SK-N-MC (cell line): ENCODE results near the gene PCSK6.
A peak's percentile ranks its signal among the peaks of the same experiment; 100 is the strongest.

ENCODE experiments used
- DNase-seq: peaks from one replicate; pipeline ENCODE4 v3.0.0-alpha.2; 2011; ENCODE audit warnings: low read depth, low spot score
- H3K27ac ChIP-seq: fragments of 200-600 bp; sonication (generic); 2 replicates; pipeline ENCODE4 v1.5.1; 2016; ENCODE audit warnings: mixed run types
- H3K36me3 ChIP-seq: fragments of 200-600 bp; sonication (generic); 2 replicates; pipeline ENCODE4 v1.6.1; 2017; ENCODE audit warnings: antibody characterized with exemption, low read length, mixed read lengths; ENCODE audit not compliant: insufficient read depth
- H3K4me3 ChIP-seq: fragments of 200-600 bp; sonication (generic); 2 replicates; pipeline ENCODE4 v1.5.1; 2016
- H3K9ac ChIP-seq: fragments of 200-600 bp; sonication (generic); 2 replicates; pipeline ENCODE4 v1.8.0; 2017; ENCODE audit warnings: mixed run types, mixed read lengths; ENCODE audit not compliant: insufficient read length
- H3K9me3 ChIP-seq: fragments of 200-600 bp; sonication (generic); 2 replicates; pipeline ENCODE4 v1.6.1; 2017; ENCODE audit warnings: low read depth, mild to moderate bottlenecking, antibody characterized with exemption, low read length, moderate library complexity, mixed read lengths
- EZH2 ChIP-seq: fragments of 200-600 bp; sonication (generic); IDR thresholded peaks from one replicate; pipeline ENCODE4 v1.6.1; 2017; ENCODE audit warnings: antibody characterized with exemption
- FOXP2 ChIP-seq: optimal IDR thresholded peaks from 2 replicates; pipeline ENCODE3; 2011; ENCODE audit warnings: mild to moderate bottlenecking, moderate library complexity; ENCODE audit not compliant: insufficient read depth; ENCODE audit errors: extremely low read length, control extremely low read depth
- POLR2AphosphoS5 ChIP-seq: IDR thresholded peaks from 2 replicates; pipeline ENCODE4 v1.6.1; 2012; ENCODE audit warnings: mild to moderate bottlenecking, low read depth, low read length, borderline replicate concordance

PCSK6 gene

DNA sequence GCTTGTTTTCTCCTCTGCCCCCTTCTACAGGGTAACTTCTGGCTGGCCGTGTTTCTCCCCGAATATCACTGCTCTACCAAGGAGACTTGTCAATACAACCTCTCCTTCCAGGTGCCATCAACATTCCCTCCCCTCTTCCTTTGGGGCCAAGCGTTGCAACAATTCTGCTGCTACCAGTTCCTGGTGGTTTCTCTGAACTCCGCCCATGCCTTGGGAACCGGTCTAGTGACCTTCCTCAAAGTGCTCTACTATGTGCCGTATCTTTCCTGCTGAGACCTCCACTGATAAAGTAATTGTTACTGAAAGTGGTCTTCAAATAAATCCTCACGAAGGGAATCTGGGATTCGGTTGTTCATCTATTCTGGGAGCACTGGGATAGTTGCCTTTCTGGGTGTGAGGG lies 26.2 kb downstream of the PCSK6 start:
- Histone ChIP-seq H3K9ac (no peak overlapping the region), H3K4me3 (no peak overlapping the region), H3K9me3 (no peaks in the 10 kb centered on the region), H3K36me3 (no peaks in the 10 kb centered on the region), H3K27ac (no peak overlapping the region)
- DNase-seq: no peak
- no peak for TF ChIP-seq FOXP2
- TF ChIP-seq POLR2AphosphoS5: no peak
- no peak for TF ChIP-seq EZH2

DNA sequence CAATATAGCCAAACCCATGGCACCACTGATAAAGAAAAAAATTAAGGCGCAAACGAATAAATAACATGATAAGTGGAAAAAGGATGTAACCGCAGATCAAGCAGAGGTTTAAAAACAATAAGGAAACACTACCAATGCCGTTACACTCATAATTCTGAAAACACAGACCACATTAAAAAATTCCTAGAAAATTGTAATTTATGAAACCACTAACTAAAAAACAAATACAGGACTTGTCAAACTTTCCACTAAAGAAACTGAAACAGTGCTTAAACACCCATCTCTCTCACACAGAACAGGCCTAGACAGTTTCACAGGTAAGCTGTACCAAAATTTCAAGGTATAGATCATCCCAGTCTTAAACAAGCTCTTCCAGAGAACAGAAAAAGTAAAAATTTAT lies 28.4 kb downstream of the PCSK6 start:
- no peak for TF ChIP-seq EZH2
- no peak for TF ChIP-seq FOXP2
- TF ChIP-seq POLR2AphosphoS5: no peak

DNA sequence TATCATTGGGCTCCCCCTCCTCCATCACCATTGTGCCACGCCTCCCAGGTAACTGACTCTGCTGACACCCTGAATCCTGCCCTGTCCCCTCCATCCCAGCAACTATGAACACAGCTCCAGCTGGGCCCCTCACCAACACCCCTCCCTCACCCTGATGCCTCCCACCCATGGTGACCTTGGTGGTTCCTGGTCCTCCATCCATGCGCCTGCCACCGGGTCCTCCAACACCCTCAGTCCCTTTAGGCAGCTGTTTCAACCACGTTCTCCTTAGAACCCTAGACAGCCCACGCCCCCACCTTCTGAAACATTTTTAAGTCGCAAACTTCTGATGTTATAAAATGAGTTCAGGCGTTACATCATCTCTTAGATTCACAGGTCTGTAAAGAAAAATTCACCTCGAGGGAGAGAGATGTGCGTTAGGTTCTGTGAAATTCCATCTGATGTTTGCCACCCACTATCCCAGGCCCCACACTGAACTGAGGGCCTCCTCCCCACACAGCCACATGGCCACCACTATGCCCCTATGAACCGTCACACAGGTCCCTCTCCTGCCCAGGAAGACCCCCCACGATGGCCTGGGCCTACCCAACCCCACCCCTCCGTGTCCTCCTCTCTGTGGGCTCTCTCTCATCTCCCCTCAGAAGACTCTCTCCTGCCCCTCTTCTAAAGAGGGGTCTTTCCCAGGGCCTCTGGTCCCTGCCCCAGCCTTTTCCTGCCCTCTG lies 29.8 kb downstream of the PCSK6 start:
- Histone ChIP-seq H3K36me3 (no peaks in the 10 kb centered on the region), H3K9ac (no peak overlapping the region), H3K9me3 (no peaks in the 10 kb centered on the region), H3K27ac (no peak overlapping the region), H3K4me3 (no peak overlapping the region)
- TF ChIP-seq EZH2 (no peak), POLR2AphosphoS5 (no peak), FOXP2 (no peak)
- no peak for DNase-seq

More for the DNA sequence above, 28.4 kb downstream of the PCSK6 start:
- no peaks in the 10 kb centered on the region for H3K9me3 ChIP-seq
- H3K27ac ChIP-seq: no peak overlapping the region
- no peak overlapping the region for H3K9ac ChIP-seq
- H3K36me3 ChIP-seq: no peaks in the 10 kb centered on the region
- no peak overlapping the region for H3K4me3 ChIP-seq
- no peak for DNase-seq

DNA sequence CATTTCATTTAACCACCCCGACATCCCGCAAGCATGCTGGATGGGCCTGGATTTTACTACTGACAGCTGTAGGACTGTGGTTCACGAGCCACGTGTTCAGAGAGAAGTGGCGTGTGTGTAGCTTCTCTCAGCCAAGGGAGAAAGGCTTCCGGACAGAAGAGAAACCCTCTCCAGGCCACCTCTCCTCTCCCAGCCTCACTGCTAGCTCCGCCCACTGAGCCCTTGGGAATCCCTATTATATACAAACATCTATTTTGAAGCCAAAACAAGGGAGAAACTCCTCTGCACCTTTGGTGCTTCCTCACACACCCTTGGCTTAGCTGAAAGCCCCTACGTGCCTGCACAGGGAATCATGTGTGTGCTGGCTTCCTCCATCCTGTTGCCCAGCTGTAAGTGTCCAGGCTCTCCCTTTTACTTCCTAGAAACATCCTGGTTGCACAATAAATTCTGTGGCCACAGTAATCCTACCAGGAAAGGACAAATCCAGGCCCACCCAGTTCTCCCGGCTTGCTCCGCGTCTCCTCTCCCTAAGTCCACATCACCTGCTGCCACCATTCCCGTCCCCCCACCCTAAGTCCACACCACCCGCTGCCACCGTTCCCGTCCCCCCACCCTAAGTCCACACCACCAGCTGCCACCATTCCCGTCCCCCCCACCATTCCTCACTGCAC lies 30.5 kb downstream of the PCSK6 start:
- TF ChIP-seq FOXP2 (no peak), POLR2AphosphoS5 (no peak), EZH2 (no peak)
- no peaks in the 10 kb centered on the region for H3K36me3 ChIP-seq
- H3K9ac ChIP-seq: no peak overlapping the region
- no peak overlapping the region for H3K4me3 ChIP-seq
- H3K27ac ChIP-seq: no peak overlapping the region
- no peaks in the 10 kb centered on the region for H3K9me3 ChIP-seq
- no peak for DNase-seq

DNA sequence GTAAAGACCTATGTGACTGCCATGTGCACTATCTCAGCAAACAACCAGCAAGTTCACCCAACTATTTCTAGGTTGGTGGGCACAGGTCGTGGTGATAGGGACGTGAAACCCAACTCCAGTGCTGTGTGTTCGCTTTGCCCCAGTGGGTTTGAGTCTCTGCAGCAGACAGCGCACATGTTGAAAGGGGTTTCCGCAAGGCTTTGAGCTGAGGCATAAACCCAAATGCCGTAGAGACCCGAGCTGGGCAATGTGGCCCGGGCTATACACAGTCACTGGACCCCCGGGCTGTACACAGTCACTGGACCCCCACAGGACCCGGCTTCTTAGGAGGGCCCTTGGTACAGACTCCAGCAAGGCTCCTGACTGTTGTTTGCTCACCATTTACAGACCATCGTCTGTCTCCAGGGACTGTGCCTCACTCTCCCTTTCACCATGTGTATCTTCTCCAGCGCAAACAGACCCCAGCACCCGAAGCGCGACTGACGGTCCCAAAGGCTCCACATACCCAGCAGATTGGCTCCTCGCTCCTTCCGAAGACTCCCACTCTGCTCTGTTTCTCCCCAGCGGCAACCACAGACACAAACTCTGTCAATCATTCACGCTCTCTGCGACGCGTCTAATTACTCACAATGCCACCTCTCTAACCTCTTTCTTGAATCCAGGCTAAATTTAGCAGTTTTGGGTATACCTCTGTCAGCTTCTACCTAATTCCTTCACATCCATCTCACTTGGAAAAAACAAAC lies 31.2 kb downstream of the PCSK6 start:
- H3K4me3 ChIP-seq: no peak overlapping the region
- H3K9ac ChIP-seq: no peak overlapping the region
- no peak for DNase-seq
- no peaks in the 10 kb centered on the region for H3K9me3 ChIP-seq
- no peaks in the 10 kb centered on the region for H3K36me3 ChIP-seq
- no peak for TF ChIP-seq POLR2AphosphoS5
- no peak for TF ChIP-seq EZH2
- TF ChIP-seq FOXP2: no peak
- no peak overlapping the region for H3K27ac ChIP-seq

DNA sequence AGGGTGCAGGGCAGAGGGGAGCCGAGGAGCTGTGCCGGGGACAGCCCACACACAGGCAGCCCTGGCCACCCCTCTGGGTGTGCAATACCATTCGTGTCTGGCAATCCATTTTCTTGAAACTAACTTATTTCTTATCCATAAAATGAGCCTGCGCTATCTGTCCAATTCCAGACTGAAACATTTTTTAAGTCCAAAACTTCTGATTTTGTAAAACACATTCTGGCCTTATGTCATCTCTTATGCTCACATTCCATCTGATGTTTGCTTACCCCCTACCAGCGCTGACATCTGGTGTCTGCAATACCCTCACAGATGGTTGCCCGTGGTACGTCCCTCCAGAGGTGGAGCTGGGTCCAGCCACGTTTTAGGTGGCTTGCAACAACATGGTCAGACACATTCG lies 31.8 kb downstream of the PCSK6 start:
- H3K4me3 ChIP-seq: no peak overlapping the region
- DNase-seq: no peak
- no peaks in the 10 kb centered on the region for H3K9me3 ChIP-seq
- H3K9ac ChIP-seq: no peak overlapping the region
- H3K36me3 ChIP-seq: no peaks in the 10 kb centered on the region
- no peak overlapping the region for H3K27ac ChIP-seq
- TF ChIP-seq POLR2AphosphoS5 (no peak), EZH2 (no peak), FOXP2 (no peak)

DNA sequence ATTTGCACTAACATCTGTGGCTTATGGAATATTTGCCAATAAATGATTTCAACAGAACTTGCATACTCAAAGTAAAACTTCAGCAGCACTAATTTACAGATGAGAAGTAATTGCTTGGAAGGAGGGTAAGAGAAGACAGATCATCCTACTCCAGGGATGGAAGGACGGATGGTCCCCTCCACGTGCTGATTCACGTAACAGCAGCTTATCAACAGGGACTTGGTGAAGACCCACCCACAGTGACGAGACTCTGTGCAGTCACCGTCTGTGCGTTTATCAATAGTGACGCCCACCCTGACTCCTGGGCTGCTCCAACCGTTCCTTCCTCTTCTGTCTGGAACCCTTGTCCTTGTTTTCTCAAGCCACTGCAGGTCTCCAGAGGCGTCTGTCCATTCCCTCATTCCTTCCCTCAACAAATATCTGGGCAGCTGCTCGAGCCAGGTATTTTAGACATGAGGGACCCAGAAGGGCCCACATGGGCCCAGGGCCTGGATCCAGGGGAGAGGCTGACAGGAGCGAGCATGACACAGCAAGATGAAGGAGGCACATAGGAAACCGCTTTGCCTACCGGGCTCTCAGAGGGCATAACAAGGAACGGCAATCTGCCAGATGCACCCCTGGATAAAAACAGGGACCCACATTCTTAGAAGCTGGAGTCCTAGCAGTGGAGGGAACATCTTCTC lies 33.3 kb downstream of the PCSK6 start:
- no peak overlapping the region for H3K9ac ChIP-seq
- no peak for TF ChIP-seq POLR2AphosphoS5
- no peak for TF ChIP-seq EZH2
- TF ChIP-seq FOXP2: no peak
- peak overlapping the region; percentile 40; the same call in 1 of the 2 replicates for H3K27ac ChIP-seq
- H3K36me3 ChIP-seq: no peaks in the 10 kb centered on the region
- DNase-seq: no peak
- H3K9me3 ChIP-seq: no peaks in the 10 kb centered on the region
- no peak overlapping the region for H3K4me3 ChIP-seq
